Measurements from ENCODE around the gene SERPINE1. TPM values are rescaled to one million over a fixed set of nuclear protein-coding genes. Genes with fewer than 3 reads are reported as not detected.

Gene SERPINE1
- total and polyA plus RNA-seq, 2 of the 8 experiments (the other 6 are each of a cell fraction or from before 2014, with no cell fraction given) = 3.7 to 5.6 TPM

GRCh38 chr7:101165958-101166647 is 39.2 kb downstream of the SERPINE1 start (continued):
- peak; percentile 64 for TF ChIP-seq KDM4A (IDR thresholded peaks at IDR 0.05; ENCODE audit: low read depth, low read length, severe bottlenecking)
- no peak for TF ChIP-seq KDM1A (IDR thresholded peaks at IDR 0.05; ENCODE audit: borderline replicate concordance, low read length)
- no peak for TF ChIP-seq USF2 (IDR thresholded peaks at IDR 0.05; ENCODE audit: low read length)
- TF ChIP-seq ZNF274 (IDR thresholded peaks at IDR 0.05; ENCODE audit: borderline replicate concordance, extremely low read depth, low read length) = no peak
- TF ChIP-seq YY1 (IDR thresholded peaks at IDR 0.05; ENCODE audit: low read depth, low read length) = no peak
- no peak for TF ChIP-seq RAD21 (IDR thresholded peaks at IDR 0.05 in 1 of 2, conservative IDR thresholded peaks at IDR 0.05 in 1 of 2; ENCODE audit: low read depth in 2 of 2, low read length in 2 of 2)

Measured in H1 (cell line).